HG02970 (cell line): Measurements from ENCODE around the gene ARFIP1.
A peak's percentile ranks its signal among the peaks of the same experiment; 100 is the strongest.
"Not testable (repeated sequence)": the region's sequence is repeated elsewhere in the genome, so short reads cannot be mapped to it uniquely, and the experiment has no call there.

ENCODE experiments used
- ATAC-seq: cut with Tn5 transposase; IDR thresholded peaks from one replicate; pipeline ENCODE4 v1.9.1; 2021; ENCODE audit warnings: mild to moderate bottlenecking, moderate library complexity, moderate number of reproducible peaks; ENCODE audit not compliant: unreplicated experiment, low FRiP score

ARFIP1 gene

GRCh38 chr4:152779513-152780266 is at the start of gene ARFIP1, which contains the start of gene TIGD4:
Gene ARFIP1 (plus strand): TSS chr4:152779954. CDS start chr4:152829634, 49,680 bp downstream.
Gene TIGD4 (minus strand): TSS chr4:152779730. CDS start chr4:152771004, 8,726 bp downstream.
- peak; percentile 92 for ATAC-seq

- no peak for ATAC-seq
Measured at GRCh38 chr4:152731997-152732396, 47.8 kb upstream of the ARFIP1 start.

- ATAC-seq = no peak
Measured at GRCh38 chr4:152734015-152734698, 45.6 kb upstream of the ARFIP1 start.

GRCh38 chr4:152734699-152735050 is 45.1 kb upstream of the ARFIP1 start:
- no peak for ATAC-seq

GRCh38 chr4:152735396-152735859 is 44.3 kb upstream of the ARFIP1 start:
- no peak for ATAC-seq

GRCh38 chr4:152735906-152736305 is 43.8 kb upstream of the ARFIP1 start:
- no peak for ATAC-seq

GRCh38 chr4:152738827-152739226 is 40.9 kb upstream of the ARFIP1 start:
- no peak for ATAC-seq

GRCh38 chr4:152747444-152747843 is 32.3 kb upstream of the ARFIP1 start:
- ATAC-seq = no peak

- ATAC-seq = no peak
Measured at GRCh38 chr4:152748619-152749018, 31.1 kb upstream of the ARFIP1 start.

- no peak for ATAC-seq
Measured at GRCh38 chr4:152763796-152764195, 16.0 kb upstream of the ARFIP1 start.

- ATAC-seq = not testable (repeated sequence)
Measured at GRCh38 chr4:152765069-152765737, 14.6 kb upstream of the ARFIP1 start.

GRCh38 chr4:152771741-152772533 is 7.8 kb upstream of the ARFIP1 start:
- ATAC-seq = no peak

GRCh38 chr4:152773339-152773738 is 6.4 kb upstream of the ARFIP1 start:
- ATAC-seq = no peak

- ATAC-seq = no peak
Measured at GRCh38 chr4:152773953-152774352, 5.8 kb upstream of the ARFIP1 start.

- ATAC-seq = no peak
Measured at GRCh38 chr4:152776352-152776751, 3.4 kb upstream of the ARFIP1 start.

- no peak for ATAC-seq
Measured at GRCh38 chr4:152777488-152777887, 2.3 kb upstream of the ARFIP1 start.

GRCh38 chr4:152778656-152779512 is 870 bp upstream of the ARFIP1 start:
- no peak for ATAC-seq

GRCh38 chr4:152780267-152780778 is 569 bp downstream of the ARFIP1 start:
- ATAC-seq = no peak
